ENCODE data around the gene OR6C70.

DNA sequence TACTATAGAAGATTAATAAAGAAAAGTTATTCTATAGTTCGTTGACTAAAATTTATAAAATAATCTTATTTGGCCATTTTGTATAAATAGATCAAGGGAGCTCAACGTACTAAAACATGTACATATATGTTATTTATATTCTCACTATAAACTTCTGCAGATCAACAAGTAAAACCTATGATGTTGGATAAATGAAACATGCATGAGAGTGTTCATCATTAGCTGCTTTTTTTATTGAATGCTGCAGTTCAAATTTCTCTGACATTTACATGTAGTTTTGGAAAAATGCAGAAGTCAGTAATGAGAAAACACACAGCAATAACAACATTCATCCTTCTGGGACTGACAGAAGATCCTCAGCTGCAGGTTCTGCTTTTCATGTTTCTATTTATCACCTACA is 22.1 kb upstream of the OR6C70 start, which contains the start of gene OR6C68:
- TF ChIP-seq, protein P1, sequence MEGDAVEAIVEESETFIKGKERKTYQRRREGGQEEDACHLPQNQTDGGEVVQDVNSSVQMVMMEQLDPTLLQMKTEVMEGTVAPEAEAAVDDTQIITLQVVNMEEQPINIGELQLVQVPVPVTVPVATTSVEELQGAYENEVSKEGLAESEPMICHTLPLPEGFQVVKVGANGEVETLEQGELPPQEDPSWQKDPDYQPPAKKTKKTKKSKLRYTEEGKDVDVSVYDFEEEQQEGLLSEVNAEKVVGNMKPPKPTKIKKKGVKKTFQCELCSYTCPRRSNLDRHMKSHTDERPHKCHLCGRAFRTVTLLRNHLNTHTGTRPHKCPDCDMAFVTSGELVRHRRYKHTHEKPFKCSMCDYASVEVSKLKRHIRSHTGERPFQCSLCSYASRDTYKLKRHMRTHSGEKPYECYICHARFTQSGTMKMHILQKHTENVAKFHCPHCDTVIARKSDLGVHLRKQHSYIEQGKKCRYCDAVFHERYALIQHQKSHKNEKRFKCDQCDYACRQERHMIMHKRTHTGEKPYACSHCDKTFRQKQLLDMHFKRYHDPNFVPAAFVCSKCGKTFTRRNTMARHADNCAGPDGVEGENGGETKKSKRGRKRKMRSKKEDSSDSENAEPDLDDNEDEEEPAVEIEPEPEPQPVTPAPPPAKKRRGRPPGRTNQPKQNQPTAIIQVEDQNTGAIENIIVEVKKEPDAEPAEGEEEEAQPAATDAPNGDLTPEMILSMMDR (IDR thresholded peaks at IDR 0.05; ENCODE audit: low read depth, low read length) = no peak
- TF ChIP-seq EZH2phosphoT487 (IDR thresholded peaks at IDR 0.05; ENCODE audit: low read depth) = no peak
